ENCODE results near the gene RAD18.

DNA sequence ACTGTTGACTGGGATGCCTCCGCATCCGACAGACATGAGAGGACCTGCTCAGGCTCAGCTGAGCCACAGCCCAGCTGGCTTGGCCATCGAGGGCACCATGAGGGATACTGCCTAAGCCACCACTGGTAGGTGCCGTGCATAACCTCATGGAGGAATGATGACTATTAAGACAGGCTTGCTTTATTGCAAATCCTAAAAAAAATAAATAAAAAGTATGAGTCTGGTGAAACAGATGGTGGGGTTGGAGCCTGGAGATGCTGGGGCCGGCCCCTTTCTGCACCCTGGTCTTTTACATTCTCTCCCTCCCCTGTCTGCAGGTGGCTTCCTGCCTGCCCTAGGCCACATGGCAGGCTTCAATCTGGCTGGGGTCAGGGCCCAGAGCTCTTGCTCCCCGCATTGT is 24.0 kb upstream of the RAD18 start:
- TF ChIP-seq CTCF (IDR thresholded peaks at IDR 0.05) (no peak), POLR2A (IDR thresholded peaks at IDR 0.05) (no peak)
